Keratinocyte (primary cell): Measurements from ENCODE around the gene STRADB. TPM values are rescaled to one million over a fixed set of nuclear protein-coding genes. Genes with fewer than 3 reads are reported as not detected.

ENCODE experiments used
- DNase-seq: peaks from one replicate; pipeline ENCODE4 v3.0.0-alpha.2; 2011; ENCODE audit warnings: low read depth, missing footprints, low spot score
- FAIRE-seq: peaks from 2 replicates; lab custom pipeline; 2011; peaks lifted over from hg19 to GRCh38; lab: Jason Lieb, UNC
- H2AFZ ChIP-seq: 2 replicates; pipeline ENCODE4 v1.6.0; 2012; ENCODE audit warnings: low read length, control low read depth, inconsistent platforms; ENCODE audit not compliant: control insufficient read depth
- H3K27ac ChIP-seq: 2 replicates; pipeline ENCODE4 v1.5.1; 2011; ENCODE audit warnings: low read length; ENCODE audit not compliant: control insufficient read depth, insufficient read depth
- H3K27me3 ChIP-seq: 3 replicates; pipeline ENCODE4 v1.6.0; 2011; ENCODE audit warnings: low read length; ENCODE audit not compliant: control insufficient read depth, insufficient read depth; ENCODE audit errors: extremely low read depth
- H3K36me3 ChIP-seq, 2 experiments: 2 replicates in 1 of 2; 3 replicates in 1 of 2; pipeline ENCODE4 v1.5.1; 2011; ENCODE audit warnings: low read length in 2 of 2, mild to moderate bottlenecking in 1 of 2; ENCODE audit not compliant: control insufficient read depth in 2 of 2, insufficient read depth in 2 of 2; ENCODE audit errors: extremely low read depth in 1 of 2
- H3K4me1 ChIP-seq: 3 replicates; pipeline ENCODE4 v1.5.1; 2011; ENCODE audit warnings: low read length; ENCODE audit not compliant: control insufficient read depth, insufficient read depth; ENCODE audit errors: extremely low read depth
- H3K4me2 ChIP-seq: 3 replicates; pipeline ENCODE4 v1.6.0; 2011; ENCODE audit warnings: low read depth, low read length; ENCODE audit not compliant: control insufficient read depth, insufficient read depth; ENCODE audit errors: extremely low read depth
- H3K4me3 ChIP-seq, 3 experiments: fragments of 200-600 bp in 1 of 3; sonication (generic) in 1 of 3; 2 replicates in 2 of 3; 3 replicates in 1 of 3; pipeline ENCODE4 v1.5.1; 2011 to 2016; ENCODE audit warnings: low read length in 3 of 3, mild to moderate bottlenecking in 3 of 3, control low read depth in 2 of 3, inconsistent platforms in 1 of 3, low read depth in 1 of 3, mixed read lengths in 1 of 3, mixed run types in 1 of 3, moderate library complexity in 1 of 3; ENCODE audit not compliant: control insufficient read depth in 2 of 3, insufficient read depth in 2 of 3; ENCODE audit errors: extremely low read depth in 1 of 3
- H3K79me2 ChIP-seq: 2 replicates; pipeline ENCODE4 v1.6.0; 2012; ENCODE audit warnings: low read length; ENCODE audit not compliant: control insufficient read depth, insufficient read depth
- H3K9ac ChIP-seq: 3 replicates; pipeline ENCODE4 v1.6.0; 2011; ENCODE audit warnings: low read length; ENCODE audit not compliant: control insufficient read depth, insufficient read depth; ENCODE audit errors: extremely low read depth
- H3K9me1 ChIP-seq: 3 replicates; pipeline ENCODE4 v1.6.0; 2011; ENCODE audit warnings: low read length; ENCODE audit not compliant: control insufficient read depth, insufficient read depth; ENCODE audit errors: extremely low read depth
- H3K9me3 ChIP-seq: 2 replicates; pipeline ENCODE4 v1.5.1; 2012; ENCODE audit warnings: low read depth, low read length; ENCODE audit not compliant: control insufficient read depth
- H4K20me1 ChIP-seq: 3 replicates; pipeline ENCODE4 v1.6.0; 2011; ENCODE audit warnings: low read length; ENCODE audit not compliant: control insufficient read depth, insufficient read depth; ENCODE audit errors: extremely low read depth
- EZH2 ChIP-seq: IDR thresholded peaks from one replicate; pipeline ENCODE4 v1.6.1; 2012; ENCODE audit warnings: inconsistent platforms, mild to moderate bottlenecking, low read length, moderate library complexity
- dilution Hi-C: fragments of 300-500 bp; cut with MboI; formaldehyde crosslinking; loops from one replicate; pipeline ENCODE4 v1.7.0; 2020; ENCODE audit warnings: low sequenced_read_pairs; ENCODE audit not compliant: extremely low pct_ligation_motif_present
- polyA plus RNA-seq, 5 experiments: library from polyadenylated mRNA; depleted of rRNA in 3 of 5; stranded (reverse) in 3 of 5; stranded (forward) in 1 of 5; unstranded in 1 of 5; fragments of >200 nt; gene quantifications; 1 replicate in 1 of 5; 2 replicates in 3 of 5; 3 replicates in 1 of 5; pipeline versions ENCODE4 v1.2.1 to v1.2.3, GENCODE V29; 2011 to 2012; ENCODE audit warnings: missing spikeins in 2 of 5, low read depth in 1 of 5, low replicate concordance in 1 of 5
- TF ChIP-seq, protein P1 (sequence below), 3 experiments: IDR thresholded peaks in 1 of 3; conservative IDR thresholded peaks in 1 of 3; optimal IDR thresholded peaks in 1 of 3; 2 replicates in 2 of 3; 3 replicates in 1 of 3; pipeline versions ENCODE3 to v1.5.1; 2011; ENCODE audit warnings: low read length in 3 of 3, mild to moderate bottlenecking in 3 of 3, moderate library complexity in 2 of 3, control low read depth in 1 of 3, inconsistent platforms in 1 of 3; ENCODE audit not compliant: insufficient read depth in 2 of 3; ENCODE audit errors: extremely low read depth in 1 of 3

Gene STRADB
- polyA plus RNA-seq, 1 donor (not counting 4 experiments of a cell fraction or from before 2014, with no cell fraction given): 14.6 TPM

- Histone ChIP-seq H2AFZ (no peak overlapping the region), H3K9me3 (no peaks in the 10 kb centered on the region), H3K27ac (no peak overlapping the region), H3K27me3 (no peaks in the 10 kb centered on the region), H4K20me1 (no peaks in the 10 kb centered on the region), H3K79me2 (no peaks in the 10 kb centered on the region), H3K9ac (no peak overlapping the region), H3K9me1 (no peaks in the 10 kb centered on the region), H3K36me3 (peaks cover 8 to 9% of the 10 kb centered on the region in 2 experiments), H3K4me1 (no peaks in the 10 kb centered on the region), H3K4me2 (no peak overlapping the region), H3K4me3 (no peak overlapping the region)
- dilution Hi-C loops: no loop called here
- DNase-seq (no peak), FAIRE-seq (no peak)
- TF ChIP-seq EZH2: no peak
- TF ChIP-seq, protein P1, sequence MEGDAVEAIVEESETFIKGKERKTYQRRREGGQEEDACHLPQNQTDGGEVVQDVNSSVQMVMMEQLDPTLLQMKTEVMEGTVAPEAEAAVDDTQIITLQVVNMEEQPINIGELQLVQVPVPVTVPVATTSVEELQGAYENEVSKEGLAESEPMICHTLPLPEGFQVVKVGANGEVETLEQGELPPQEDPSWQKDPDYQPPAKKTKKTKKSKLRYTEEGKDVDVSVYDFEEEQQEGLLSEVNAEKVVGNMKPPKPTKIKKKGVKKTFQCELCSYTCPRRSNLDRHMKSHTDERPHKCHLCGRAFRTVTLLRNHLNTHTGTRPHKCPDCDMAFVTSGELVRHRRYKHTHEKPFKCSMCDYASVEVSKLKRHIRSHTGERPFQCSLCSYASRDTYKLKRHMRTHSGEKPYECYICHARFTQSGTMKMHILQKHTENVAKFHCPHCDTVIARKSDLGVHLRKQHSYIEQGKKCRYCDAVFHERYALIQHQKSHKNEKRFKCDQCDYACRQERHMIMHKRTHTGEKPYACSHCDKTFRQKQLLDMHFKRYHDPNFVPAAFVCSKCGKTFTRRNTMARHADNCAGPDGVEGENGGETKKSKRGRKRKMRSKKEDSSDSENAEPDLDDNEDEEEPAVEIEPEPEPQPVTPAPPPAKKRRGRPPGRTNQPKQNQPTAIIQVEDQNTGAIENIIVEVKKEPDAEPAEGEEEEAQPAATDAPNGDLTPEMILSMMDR (optimal IDR thresholded peaks at IDR 0.05 in 1 of 3, IDR thresholded peaks at IDR 0.05 in 1 of 3, conservative IDR thresholded peaks at IDR 0.05 in 1 of 3; ENCODE audit: extremely low read depth in 1 of 3, insufficient read depth in 2 of 3, low read length in 3 of 3): no peak
Observed at GRCh38 chr2:201464547-201464946, 13.0 kb downstream of the STRADB start.

DNA sequence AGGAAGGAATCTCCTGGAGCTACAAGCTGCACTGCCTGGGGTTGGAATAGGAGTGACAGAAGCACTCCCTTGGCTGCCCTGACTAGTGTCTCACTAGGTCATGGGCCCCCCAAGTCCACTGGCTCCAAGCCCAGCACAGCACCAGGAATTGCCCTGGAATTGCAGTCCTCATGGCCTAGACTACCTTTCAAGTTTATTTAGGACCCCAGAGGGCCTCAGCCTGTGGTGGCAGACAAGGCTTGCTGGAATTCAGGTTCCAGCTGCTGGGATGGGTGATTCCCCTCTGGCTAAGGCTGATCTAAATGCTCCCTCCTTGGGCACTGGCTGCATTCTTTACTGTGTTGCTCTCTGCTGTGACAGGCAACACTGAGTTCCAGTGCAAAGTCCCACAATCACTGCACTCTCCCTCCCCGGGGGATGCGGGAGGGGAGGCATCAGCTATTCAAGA lies 14.0 kb downstream of the STRADB start:
- TF ChIP-seq EZH2: no peak
- TF ChIP-seq, protein P1 (optimal IDR thresholded peaks at IDR 0.05 in 1 of 3, IDR thresholded peaks at IDR 0.05 in 1 of 3, conservative IDR thresholded peaks at IDR 0.05 in 1 of 3; ENCODE audit: extremely low read depth in 1 of 3, insufficient read depth in 2 of 3, low read length in 3 of 3): no peak
- Histone ChIP-seq H3K4me2 (no peak overlapping the region), H2AFZ (no peak overlapping the region), H3K9me3 (no peaks in the 10 kb centered on the region), H3K27ac (no peak overlapping the region), H3K36me3 (peaks cover 6 to 9% of the 10 kb centered on the region in 2 experiments), H3K9ac (no peak overlapping the region), H3K4me1 (no peaks in the 10 kb centered on the region), H3K4me3 (no peak overlapping the region), H3K27me3 (no peaks in the 10 kb centered on the region), H3K79me2 (no peaks in the 10 kb centered on the region), H3K9me1 (no peaks in the 10 kb centered on the region), H4K20me1 (no peaks in the 10 kb centered on the region)
- dilution Hi-C loops: no loop called here
- DNase-seq: no peak
- no peak for FAIRE-seq
